HG02759 (cell line): ENCODE data around the gene ELAVL3.
"Not testable (repeated sequence)": the region's sequence is repeated elsewhere in the genome, so short reads cannot be mapped to it uniquely, and the experiment has no call there.

Experiments
- ATAC-seq: cut with Tn5 transposase; IDR thresholded peaks from one replicate; pipeline ENCODE4 v1.9.1; 2021; ENCODE audit warnings: mild to moderate bottlenecking, moderate library complexity; ENCODE audit not compliant: unreplicated experiment

Gene ELAVL3

DNA sequence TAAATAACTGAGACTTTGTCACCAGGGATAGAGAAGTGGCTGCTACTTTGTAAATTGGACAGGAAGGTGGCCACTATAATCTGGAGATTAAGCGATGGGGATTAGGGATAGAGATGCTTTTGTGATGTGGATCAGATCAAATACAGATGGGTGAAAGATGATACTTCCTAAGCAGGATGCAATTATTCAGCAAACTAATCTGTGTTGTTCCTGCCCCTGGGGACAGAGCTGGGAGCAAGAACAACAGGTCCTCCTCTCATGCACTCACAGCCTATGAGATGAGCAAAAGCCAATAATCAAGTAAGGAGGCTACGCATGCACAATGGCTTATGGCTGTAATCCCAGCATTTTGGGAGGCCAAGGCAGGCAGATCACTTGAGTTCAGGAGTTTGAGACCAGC, 66.3 kb downstream of the ELAVL3 start:
- no peak for ATAC-seq

DNA sequence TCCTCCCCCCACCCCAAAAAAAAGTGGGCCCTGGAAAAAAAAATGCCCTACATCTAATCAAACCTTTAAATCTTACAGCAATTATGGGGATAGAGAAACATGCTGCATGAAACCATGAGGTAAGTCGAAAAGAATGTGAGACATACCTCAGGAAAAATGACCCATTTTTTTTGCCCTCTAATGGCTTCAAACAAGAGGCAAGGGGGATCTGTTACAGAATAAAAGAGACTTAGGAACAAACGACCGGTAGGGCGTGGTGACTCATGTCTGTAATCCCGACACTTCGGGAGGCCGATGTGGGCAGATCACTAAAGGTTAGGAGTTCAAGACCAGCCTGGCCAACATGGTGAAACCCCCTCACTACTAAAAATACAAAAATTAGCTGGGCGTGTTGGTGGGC, 70.2 kb downstream of the ELAVL3 start:
- ATAC-seq = no peak

DNA sequence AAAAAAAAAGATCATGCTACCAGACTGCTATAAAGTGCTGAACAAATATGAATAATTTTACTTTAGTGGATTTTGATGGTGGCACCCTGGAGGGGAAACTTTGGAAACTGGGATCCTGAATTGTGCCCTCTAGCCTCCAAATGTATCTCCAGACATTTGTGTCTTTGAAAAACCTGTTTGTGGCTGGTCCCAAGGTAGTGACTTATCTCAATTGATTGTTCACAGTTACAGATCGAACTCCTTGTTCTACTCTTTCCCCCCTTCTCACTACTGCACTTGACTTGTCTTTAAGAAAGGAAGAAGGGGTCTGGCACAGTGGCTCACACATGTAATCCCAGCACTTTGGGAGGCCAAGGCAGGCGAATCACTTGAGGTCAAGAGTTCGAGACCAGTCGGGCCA, 72.3 kb downstream of the ELAVL3 start:
- ATAC-seq = no peak

DNA sequence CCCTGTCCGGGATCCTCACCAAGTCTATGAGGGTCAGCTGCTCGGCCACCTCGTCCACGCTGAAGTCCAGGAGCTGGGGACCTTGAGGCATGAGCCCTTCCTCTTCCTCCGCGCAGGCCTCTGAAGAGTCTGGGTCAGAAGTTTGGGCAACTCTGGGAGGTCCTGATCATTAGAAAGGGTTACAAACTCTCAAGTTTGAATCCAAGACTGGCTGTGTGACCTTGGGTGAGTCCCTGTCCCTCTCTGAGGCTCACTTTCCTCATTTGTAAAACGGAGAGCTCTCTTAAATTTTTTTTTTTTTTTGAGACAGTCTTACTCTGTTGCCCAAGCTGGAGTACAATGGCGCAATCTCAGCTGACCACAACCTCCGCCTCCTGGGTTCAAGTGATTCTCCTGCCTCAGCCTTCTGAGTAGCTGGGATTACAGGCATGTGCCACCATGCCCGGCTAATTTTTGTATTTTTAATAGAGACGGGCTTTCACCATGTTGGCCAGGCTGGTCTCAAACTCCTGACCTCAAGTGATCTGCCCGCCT, 74.1 kb downstream of the ELAVL3 start:
- ATAC-seq = not testable (repeated sequence)

DNA sequence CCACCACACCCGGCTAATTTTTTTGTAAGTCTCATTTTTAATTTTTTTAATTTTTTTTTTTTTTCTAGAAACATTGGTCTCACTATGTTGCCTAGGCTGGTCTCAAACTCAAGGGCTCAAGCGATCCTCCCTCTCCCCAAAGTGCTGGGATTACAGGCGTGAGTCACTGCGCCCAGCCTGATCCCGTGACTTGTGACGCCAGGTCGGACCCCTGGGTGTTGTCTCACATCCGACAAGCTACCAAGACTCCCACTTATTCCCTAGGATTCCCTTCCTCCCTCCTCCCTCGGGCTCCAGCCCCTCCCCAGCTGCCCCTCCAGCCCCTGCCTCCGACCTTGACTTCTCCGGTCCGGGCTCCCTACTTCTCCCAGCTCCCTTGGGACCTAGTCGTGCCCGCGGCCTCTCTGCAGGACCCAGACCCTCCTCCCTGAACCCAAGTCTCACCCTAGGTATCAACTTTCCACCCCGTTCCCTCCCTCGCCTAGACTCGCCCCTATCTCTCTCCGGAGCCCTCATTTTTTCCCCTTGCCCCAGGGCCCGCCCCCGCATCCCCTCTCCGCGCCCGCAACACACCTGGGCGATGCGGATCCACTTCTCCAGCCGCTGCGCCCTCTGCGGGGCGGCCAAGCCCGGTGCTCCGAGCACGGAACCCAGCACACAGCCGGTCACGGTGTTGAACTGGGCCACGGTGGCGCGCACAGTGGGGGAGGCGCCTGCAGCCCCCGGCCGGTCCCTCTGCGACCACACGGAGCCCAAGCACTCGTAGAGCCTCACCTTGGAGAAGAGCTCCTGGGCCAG, 74.8 kb downstream of the ELAVL3 start:
- no peak for ATAC-seq

DNA sequence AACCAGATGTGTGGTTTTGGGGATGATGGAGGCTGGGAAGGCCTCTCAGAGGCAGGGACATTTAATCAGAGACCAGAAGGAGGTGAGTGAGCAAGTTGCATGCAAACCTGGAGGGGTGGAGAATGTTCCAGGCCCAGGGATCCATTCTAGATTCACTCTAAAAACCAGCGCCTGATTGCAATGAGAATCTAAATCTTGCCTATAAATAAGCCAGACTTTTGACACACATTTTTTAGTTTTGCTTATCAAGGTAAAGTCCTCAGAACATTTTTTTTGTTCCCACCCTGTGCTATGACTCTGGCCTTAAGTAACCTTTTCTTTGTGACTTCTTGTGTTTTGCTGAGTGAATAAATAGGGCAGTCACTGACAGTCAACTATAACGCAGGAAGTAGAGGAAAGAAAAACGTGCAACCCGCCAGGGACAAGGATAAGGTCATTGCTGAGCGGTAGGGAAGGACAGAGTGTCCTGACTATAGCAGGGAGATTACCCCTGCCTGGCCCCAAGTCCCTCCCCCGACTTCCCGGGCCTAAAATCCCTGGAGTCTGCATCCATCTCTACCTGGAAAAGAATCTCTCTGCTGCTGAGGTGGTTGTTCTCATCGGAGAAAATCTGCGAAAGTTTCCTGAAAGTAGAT, 76.1 kb downstream of the ELAVL3 start:
- no peak for ATAC-seq

DNA sequence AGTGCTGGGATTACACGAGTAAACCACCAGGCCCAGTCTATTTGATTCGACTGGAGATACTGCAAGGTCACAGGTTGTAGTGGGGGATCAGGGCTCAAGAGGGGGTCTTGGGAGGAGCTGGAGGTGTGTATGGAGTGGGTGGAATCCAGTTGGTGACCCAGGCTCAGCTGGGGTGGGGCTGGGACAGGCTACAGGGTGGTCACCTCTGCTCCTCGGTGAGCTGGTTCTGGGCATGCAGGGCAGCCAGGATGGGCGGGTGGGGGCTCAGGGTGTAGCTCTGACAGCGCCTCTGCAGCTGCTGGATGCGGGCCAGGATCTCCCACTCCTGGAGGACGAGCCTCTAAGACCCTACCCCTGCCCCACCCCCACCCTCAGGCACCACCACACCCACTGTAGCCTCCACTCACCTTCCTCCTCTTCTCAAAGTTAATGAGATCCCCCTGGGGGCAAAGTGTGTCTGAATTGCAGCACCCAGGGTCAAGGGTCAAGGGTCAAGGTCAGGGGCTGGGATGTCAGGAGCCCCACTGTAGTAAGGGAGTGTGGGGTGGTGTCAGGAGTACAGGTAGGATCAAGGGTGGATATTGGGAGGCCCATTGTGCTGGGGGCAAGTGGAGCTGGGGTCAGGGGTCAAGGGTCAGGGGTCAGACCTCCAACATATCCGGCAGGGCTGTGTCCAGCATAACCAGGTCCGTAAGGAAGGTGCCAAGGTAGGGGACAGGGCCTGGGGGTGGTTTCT, 78.9 kb downstream of the ELAVL3 start:
- ATAC-seq = no peak
